Keratinocyte (primary cell): ENCODE data around the gene MICAL2.

ENCODE experiments used
- CTCF ChIP-seq, 3 experiments: IDR thresholded peaks in 1 of 3; conservative IDR thresholded peaks in 1 of 3; optimal IDR thresholded peaks in 1 of 3; 2 replicates in 2 of 3; 3 replicates in 1 of 3; pipeline versions ENCODE3 to v1.5.1; 2011; ENCODE audit warnings: low read length in 3 of 3, mild to moderate bottlenecking in 3 of 3, moderate library complexity in 2 of 3, control low read depth in 1 of 3, inconsistent platforms in 1 of 3; ENCODE audit not compliant: insufficient read depth in 2 of 3; ENCODE audit errors: extremely low read depth in 1 of 3
- EZH2 ChIP-seq: IDR thresholded peaks from one replicate; pipeline ENCODE4 v1.6.1; 2012; ENCODE audit warnings: inconsistent platforms, mild to moderate bottlenecking, low read length, moderate library complexity

GRCh38 chr11:12298610-12299009 lies 188.2 kb downstream of the MICAL2 start:
- TF ChIP-seq CTCF (optimal IDR thresholded peaks at IDR 0.05 in 1 of 3, IDR thresholded peaks at IDR 0.05 in 1 of 3, conservative IDR thresholded peaks at IDR 0.05 in 1 of 3; ENCODE audit: extremely low read depth in 1 of 3, insufficient read depth in 2 of 3, low read length in 3 of 3) (no peak), EZH2 (no peak)
